Retinal pigment epithelial cell (primary cell): ENCODE measurements around the gene TRIM75.

Experiments used
- DNase-seq: peaks from one replicate; pipeline ENCODE4 v3.0.0-alpha.2; 2010; ENCODE audit warnings: low read depth
- H3K4me3 ChIP-seq: 2 replicates; pipeline ENCODE4 v1.5.1; 2011; ENCODE audit warnings: mild to moderate bottlenecking, low read length, control low read depth, moderate library complexity
- TF ChIP-seq, protein P1 (sequence below): conservative IDR thresholded peaks from 2 replicates; pipeline ENCODE4 v1.5.1; 2011; ENCODE audit warnings: low read depth, low read length, control low read depth, inconsistent platforms

TRIM75 gene

DNA sequence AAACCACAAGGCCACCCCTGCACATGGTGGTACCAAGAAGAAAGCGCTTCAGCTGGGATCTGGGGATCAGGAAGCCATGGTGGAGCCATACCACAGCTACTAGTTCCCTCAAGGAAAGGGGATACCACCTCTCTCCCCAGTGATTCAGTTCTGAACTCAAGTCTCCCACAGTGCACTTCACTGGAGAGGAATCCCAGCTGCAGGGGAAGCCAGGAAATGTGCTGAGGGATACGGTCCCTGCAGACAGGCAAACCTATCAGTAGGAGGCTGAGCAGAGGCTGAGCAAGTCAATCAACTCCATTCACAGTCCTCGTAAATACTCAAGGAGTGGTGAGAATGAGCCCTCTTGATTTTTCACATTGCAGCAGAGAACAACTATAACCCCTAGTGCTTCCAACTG, 48.0 kb downstream of the TRIM75 start:
- TF ChIP-seq, protein P1, sequence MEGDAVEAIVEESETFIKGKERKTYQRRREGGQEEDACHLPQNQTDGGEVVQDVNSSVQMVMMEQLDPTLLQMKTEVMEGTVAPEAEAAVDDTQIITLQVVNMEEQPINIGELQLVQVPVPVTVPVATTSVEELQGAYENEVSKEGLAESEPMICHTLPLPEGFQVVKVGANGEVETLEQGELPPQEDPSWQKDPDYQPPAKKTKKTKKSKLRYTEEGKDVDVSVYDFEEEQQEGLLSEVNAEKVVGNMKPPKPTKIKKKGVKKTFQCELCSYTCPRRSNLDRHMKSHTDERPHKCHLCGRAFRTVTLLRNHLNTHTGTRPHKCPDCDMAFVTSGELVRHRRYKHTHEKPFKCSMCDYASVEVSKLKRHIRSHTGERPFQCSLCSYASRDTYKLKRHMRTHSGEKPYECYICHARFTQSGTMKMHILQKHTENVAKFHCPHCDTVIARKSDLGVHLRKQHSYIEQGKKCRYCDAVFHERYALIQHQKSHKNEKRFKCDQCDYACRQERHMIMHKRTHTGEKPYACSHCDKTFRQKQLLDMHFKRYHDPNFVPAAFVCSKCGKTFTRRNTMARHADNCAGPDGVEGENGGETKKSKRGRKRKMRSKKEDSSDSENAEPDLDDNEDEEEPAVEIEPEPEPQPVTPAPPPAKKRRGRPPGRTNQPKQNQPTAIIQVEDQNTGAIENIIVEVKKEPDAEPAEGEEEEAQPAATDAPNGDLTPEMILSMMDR = no peak
- H3K4me3 ChIP-seq = no peak overlapping the region
- no peak for DNase-seq

DNA sequence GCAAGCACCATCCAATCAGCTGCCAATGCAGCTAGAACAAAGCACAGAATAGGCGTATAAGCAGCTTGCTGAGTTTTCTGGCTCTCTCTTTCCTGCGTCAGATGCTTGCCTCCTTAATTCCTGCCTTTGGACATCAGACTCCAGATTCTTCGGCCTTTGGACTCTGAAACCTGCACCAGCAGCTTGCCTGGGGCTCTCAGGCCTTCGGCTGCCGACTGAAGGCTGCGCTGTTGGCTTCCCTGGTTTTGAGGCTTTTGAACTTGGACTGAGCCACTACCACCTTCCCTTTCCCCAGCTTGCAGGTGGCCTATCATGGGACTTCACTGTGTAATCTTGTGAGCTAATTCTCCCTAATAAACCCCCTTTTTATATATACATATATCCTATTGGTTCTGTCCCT, 52.9 kb downstream of the TRIM75 start:
- DNase-seq = no peak
- TF ChIP-seq, protein P1 = no peak
- no peak overlapping the region for H3K4me3 ChIP-seq
